Measurements from ENCODE around the gene DNAH17. TPM values are rescaled to one million over a fixed set of nuclear protein-coding genes. Genes with fewer than 3 reads are reported as not detected.

DNAH17 gene
- total RNA-seq, 1 experiment from 2014 or later, result not detected

DNA sequence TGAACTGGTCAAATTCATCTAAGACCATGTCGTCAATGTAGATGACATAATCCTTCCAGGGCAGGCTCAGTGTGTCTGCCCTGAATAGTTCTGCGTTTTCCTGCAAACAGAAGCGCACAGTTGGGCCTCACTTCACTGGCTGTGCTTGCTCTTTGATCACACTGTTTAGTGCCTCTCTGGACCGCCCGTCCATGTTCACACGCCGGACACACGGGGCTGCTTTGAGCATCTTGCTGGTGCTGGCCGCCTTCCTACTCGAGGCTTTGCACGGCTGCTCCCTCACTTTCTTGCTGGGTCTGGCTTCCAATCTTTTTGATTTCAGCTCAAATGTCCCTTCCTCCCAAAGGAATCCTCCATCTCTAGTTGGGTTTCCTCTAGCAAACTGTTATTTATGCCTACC lies 37.4 kb downstream of the DNAH17 start:
- no peaks in the 10 kb centered on the region for H3K36me3 ChIP-seq
- DNase-seq (ENCODE audit: low read depth in 1 of 2, low spot score in 2 of 2), result no peak
- no peak overlapping the region for H3K4me3 ChIP-seq
- no peaks in the 10 kb centered on the region for H3K4me1 ChIP-seq (replicated peaks)
- no peaks in the 10 kb centered on the region; the same call in 1 of the 2 replicates for H3K9me3 ChIP-seq (replicated peaks)
- no peaks in the 10 kb centered on the region for H3K27me3 ChIP-seq (replicated peaks)
- H3K27ac ChIP-seq, result no peak overlapping the region

DNA sequence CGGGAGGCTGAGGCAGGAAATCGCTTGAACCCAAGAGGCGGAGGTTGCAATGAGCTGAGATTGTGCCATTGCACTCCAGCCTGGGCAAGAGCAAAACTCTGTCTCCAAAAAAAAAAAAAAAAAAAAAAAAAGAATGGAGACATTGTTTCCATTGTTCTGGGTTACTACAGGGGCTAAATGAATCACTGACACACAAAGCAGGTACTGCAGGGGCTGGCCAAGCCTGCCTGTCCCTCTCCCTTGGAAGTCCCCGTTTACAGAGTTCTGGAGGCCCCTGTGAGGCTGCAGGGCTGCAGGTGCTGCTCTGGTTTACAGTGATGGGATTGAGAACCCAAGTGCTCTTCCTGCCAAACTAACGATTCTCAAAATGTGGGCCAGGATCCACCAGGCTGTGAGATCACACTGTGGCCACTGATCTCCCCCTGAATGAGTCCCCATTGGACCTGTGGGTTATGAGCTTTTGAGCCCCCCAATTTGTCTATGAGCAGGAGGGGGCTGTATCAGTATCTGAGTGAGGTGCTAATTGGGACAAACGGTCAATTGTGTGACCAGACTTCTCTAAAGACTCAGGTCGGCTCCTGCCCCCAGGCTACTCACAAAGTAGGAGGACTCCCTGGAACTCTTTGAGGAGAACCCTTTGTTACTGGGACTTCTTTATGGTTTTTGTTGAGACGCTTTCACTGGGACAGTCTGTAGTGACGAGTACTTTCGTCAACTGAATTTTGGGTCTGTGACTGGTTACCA lies 39.0 kb downstream of the DNAH17 start:
- no peak for DNase-seq (ENCODE audit: low read depth in 1 of 2, low spot score in 2 of 2)

DNA sequence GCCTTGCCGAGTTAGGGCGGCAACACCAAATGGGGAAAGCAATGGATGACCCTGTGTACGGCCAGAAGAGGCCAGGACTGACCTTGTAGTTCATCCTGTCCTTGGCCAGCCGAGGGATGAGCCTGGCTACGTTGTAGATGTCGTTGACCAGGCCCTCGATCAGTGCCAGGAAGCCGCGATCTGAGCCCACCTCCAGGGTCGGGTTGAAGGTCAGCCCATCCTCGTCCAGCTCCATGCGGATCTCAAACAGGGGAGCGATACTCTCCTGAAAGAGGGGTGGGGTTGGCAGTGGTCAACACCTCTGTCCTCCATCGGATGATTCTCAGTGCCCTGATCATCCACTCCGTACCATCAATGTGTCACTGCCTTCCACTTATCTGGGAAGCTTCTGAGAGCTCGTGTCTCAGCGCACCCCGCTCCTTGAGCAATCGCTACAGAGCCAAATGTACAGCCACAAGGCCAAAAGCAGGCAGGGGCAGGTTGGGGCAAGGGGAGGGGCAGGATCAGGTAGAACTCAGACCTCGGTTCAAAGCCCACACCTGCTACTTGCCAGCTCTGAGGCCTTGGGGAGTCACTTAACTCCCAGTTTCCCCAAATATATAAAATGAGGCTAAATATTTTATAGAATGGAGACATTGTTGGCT lies 39.9 kb downstream of the DNAH17 start:
- Histone ChIP-seq H3K27ac (no peak overlapping the region), H3K36me3 (no peaks in the 10 kb centered on the region), H3K9me3 (replicated peaks) (no peaks in the 10 kb centered on the region), H3K27me3 (replicated peaks) (no peaks in the 10 kb centered on the region), H3K4me1 (replicated peaks) (peaks cover 6% of the 10 kb centered on the region; the same call in 1 of the 2 replicates), H3K4me3 (no peak overlapping the region)
- DNase-seq (ENCODE audit: low read depth in 1 of 2, low spot score in 2 of 2), result no peak

More for the DNA sequence above, 39.0 kb downstream of the DNAH17 start:
- H3K9me3 ChIP-seq (replicated peaks), result no peaks in the 10 kb centered on the region
- H3K27me3 ChIP-seq (replicated peaks), result no peaks in the 10 kb centered on the region
- H3K4me1 ChIP-seq (replicated peaks), result no peaks in the 10 kb centered on the region
- H3K4me3 ChIP-seq, result no peak overlapping the region
- H3K36me3 ChIP-seq, result no peaks in the 10 kb centered on the region
- no peak overlapping the region for H3K27ac ChIP-seq

DNA sequence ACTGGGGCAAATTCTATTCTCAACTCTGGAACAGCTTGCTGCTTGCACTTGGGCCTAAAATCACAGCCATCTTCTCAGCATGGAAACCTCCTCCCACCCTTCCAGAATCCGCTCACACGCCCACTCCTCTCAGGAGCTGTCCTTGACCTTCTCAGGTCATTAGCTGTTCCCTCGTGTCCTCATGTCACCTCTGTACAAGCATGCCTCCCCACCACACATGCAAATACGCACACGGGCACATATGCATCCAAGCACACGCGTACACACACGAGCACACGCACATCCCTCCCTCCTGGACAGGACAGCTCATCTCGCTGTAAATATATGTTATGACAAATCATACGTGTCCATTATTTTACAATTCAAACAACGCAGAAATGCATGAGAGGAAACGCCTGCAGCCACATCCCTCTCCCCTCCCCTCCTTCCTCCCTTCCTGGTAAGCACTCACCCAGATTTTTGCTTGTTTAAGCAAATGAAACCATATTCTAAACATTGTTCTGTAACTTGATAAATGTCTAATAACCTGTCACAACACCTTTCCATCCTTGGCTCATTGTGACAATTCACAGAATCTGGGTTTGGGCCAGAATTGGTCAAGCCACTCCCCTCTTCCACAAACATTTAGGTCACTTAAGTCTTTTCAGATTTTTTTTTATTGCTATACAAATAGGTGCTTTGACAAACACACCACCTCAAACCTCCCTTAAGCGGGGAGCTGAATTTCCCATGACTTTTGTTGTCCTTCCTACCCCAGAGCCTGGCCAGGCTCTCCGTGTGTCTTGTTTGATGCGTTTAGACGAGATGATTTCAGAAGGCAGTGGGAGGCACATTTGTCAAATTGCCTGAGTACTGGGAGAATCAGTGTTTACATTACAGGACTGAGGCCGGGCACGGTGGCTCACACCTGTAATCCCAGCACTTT lies 41.7 kb downstream of the DNAH17 start:
- DNase-seq (ENCODE audit: low read depth in 1 of 2, low spot score in 2 of 2), result no peak
- H3K36me3 ChIP-seq, result no peaks in the 10 kb centered on the region
- no peak overlapping the region for H3K27ac ChIP-seq
- H3K4me3 ChIP-seq, result no peak overlapping the region
- no peaks in the 10 kb centered on the region for H3K9me3 ChIP-seq (replicated peaks)
- H3K4me1 ChIP-seq (replicated peaks), result peaks cover 6% of the 10 kb centered on the region; the same call in 1 of the 2 replicates
- H3K27me3 ChIP-seq (replicated peaks), result no peaks in the 10 kb centered on the region

DNA sequence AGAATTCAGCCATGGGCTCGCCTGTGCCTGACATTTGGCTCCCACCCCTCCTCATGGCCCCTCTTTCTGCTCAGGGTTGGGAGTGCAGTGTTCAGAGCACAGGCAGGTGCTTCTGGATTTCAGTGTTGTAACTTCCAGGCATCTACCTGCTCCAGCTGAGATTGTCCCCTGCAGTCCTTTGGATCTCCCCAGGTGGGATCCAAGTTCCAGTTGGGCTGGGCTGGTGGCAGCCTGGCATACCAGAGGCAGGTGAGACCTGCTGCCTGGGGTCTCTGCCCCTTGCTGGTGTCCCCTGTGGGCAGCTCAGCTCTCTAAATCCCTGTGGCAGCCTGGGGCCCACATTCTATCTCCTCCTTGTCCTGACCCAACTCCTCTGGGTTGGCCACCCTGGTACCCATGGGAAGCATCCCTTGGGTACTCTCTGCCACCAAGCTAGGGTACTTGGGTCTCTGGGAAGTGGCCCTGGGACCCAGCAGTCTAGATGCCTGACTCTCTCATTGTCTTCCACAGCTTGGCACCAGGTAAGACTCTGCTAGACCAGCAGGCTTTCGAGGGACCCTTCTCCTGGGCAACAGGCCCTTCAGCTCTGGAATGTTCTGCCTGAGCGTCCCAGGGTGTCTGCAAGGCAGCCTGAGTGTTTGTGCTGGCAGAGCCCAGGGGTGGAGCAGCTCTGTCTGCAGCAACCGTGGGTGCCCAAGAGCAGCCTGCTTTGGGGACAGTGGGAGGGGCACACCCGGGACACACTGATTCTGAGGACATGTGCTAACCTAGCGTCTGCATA lies 42.5 kb downstream of the DNAH17 start:
- H3K4me3 ChIP-seq, result no peak overlapping the region
- no peaks in the 10 kb centered on the region for H3K27me3 ChIP-seq (replicated peaks)
- H3K27ac ChIP-seq, result no peak overlapping the region
- H3K36me3 ChIP-seq, result no peaks in the 10 kb centered on the region
- DNase-seq (ENCODE audit: low read depth in 1 of 2, low spot score in 2 of 2), result no peak
- no peaks in the 10 kb centered on the region for H3K9me3 ChIP-seq (replicated peaks)
- H3K4me1 ChIP-seq (replicated peaks), result peaks cover 6% of the 10 kb centered on the region; the same call in 1 of the 2 replicates

DNA sequence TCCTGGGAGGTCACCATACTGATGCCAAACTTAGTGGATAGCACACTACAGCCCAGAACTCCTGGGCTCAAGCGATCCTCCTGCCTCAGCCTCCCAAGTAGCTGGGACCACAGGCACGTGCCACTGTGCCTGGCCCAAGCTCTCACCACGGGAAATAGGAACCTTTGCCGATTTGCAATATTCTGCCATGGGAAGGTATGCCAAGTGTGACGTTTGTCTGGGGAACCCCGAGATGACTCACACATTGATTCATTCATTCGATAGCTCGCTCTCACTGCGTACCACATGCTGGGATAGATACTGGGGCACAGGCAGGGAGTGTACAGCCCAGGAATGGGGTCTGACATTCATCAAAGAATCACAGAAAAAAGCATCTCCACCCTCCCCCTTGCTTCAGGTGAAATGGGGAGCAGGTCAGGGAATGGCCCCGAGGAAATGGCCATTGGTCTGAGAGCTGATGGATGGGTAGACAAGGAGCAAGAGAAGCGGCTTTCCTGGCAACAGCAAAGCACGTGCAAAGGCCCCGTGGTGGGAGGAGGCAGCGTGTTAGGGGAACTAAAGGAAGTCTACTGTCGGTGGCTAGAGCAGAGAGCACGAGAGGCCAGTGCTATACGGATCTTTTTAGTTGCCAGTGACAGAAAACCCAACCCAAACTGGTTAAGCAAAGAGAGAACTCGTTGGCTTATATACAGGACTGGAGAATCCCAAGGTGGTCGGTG lies 44.1 kb downstream of the DNAH17 start:
- Histone ChIP-seq H3K4me1 (replicated peaks) (peaks cover 6% of the 10 kb centered on the region; the same call in 1 of the 2 replicates), H3K27me3 (replicated peaks) (no peaks in the 10 kb centered on the region), H3K9me3 (replicated peaks) (no peaks in the 10 kb centered on the region), H3K36me3 (no peaks in the 10 kb centered on the region), H3K4me3 (no peak overlapping the region), H3K27ac (no peak overlapping the region)
- DNase-seq (ENCODE audit: low read depth in 1 of 2, low spot score in 2 of 2), result peak in 1 of 2 experiments; percentile 35

DNA sequence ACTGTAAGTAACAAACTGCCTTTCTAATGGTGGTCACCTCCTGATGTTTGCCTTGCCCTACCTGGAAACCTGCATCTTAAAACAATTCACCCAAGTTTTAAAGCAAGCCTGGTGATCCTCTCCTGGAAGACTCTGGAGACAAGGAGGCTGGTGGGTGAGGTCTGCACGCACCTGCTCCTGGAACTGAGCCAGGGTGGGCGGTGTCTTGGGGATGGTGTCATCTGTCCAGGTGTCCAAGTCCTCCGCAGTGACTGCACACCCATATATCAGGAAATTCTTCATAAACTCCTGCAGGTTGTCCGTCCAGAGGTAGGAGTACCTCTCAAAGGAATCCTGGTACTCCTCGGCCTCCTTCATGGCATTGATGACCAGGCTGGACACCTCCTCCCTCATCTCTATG lies 44.9 kb downstream of the DNAH17 start:
- Histone ChIP-seq H3K27me3 (replicated peaks) (no peaks in the 10 kb centered on the region), H3K4me3 (no peak overlapping the region), H3K36me3 (no peaks in the 10 kb centered on the region), H3K27ac (no peak overlapping the region), H3K9me3 (replicated peaks) (no peaks in the 10 kb centered on the region), H3K4me1 (replicated peaks) (peaks cover 6% of the 10 kb centered on the region; the same call in 1 of the 2 replicates)
- DNase-seq (ENCODE audit: low read depth in 1 of 2, low spot score in 2 of 2), result no peak

DNA sequence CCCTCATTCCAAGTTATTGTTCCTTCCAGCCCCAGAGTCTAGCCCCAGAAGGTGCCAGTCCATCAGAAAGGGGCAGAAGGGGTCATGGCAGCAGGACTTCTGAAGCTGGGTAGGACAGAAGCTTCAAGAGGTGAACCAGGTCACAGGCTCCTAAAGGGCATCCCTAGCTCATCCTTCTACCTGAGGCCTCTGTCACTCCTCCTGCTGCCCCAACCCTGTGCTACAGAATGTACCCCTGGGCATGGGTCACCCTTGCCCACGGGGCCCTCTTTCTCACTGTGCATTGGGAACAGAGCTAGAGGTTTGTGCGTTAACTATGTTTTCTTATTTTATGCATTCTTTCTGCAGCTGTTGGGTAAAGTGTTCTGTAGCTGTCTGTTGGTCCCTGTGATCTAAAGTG lies 46.5 kb downstream of the DNAH17 start:
- Histone ChIP-seq H3K9me3 (replicated peaks) (no peaks in the 10 kb centered on the region), H3K4me1 (replicated peaks) (peaks cover 6% of the 10 kb centered on the region; the same call in 1 of the 2 replicates), H3K27ac (no peak overlapping the region), H3K27me3 (replicated peaks) (no peaks in the 10 kb centered on the region), H3K36me3 (no peaks in the 10 kb centered on the region), H3K4me3 (no peak overlapping the region)
- no peak for DNase-seq (ENCODE audit: low read depth in 1 of 2, low spot score in 2 of 2)

DNA sequence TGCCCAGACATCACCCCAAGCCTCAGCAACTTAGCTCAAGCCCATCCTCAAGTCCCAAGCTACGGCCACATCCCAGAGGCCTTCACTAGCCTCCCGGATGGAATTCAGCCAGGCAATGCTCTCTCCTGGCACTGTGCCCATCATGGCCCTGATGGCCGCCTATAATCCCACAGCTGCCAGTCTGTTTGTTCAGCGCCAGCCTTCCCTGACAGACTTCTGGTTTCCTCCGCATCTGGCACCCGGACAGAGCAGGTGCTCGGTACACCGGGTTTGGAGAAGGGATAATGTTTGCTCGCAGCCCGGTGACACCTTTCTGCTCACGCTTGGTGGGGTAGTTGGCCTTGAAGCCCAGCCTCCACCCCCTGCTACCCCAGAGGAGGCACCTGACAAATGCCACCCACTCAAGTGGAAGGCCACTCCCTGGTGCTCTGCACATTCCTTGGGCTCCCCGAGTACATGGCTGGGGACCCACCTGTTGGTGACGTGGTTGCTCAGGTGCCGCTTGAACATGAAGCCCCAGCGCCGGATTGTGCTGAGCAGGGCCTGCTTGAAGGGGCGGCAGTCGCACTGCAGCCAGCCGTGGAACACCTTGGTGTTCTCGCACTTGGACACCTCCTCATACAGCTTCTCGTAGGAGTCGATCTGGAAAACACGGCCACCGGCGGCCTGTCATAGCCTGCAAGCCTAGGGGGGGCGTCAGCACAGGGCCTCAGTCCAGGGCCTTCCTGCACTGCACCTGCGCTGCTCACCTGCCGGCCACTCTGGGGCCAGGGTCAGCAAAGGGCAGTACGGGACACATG lies 47.1 kb downstream of the DNAH17 start:
- Histone ChIP-seq H3K4me3 (no peak overlapping the region), H3K9me3 (replicated peaks) (no peaks in the 10 kb centered on the region), H3K27me3 (replicated peaks) (no peaks in the 10 kb centered on the region), H3K4me1 (replicated peaks) (peaks cover 6% of the 10 kb centered on the region; the same call in 1 of the 2 replicates), H3K27ac (no peak overlapping the region), H3K36me3 (no peaks in the 10 kb centered on the region)
- no peak for DNase-seq (ENCODE audit: low read depth in 1 of 2, low spot score in 2 of 2)

DNA sequence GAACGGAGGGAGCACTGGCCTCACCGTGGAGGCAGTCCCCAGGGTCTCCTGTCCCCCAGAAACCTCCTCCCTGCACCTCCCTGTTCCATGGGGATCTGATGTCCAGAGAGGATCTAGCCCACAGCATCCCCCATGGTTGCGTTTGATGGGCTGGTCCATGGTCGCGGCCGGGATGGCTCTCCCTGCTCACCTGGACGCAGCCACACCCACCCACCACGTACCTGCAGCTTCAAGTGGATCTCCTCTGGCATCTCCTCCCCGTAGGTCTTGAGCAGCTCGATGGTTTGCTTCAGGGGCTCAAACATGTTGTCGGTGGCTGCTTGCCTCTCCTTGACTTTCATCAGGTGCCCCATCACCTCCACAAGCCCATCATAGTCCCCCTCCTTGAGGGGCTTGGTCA lies 47.9 kb downstream of the DNAH17 start:
- peaks cover 6% of the 10 kb centered on the region; the same call in 1 of the 2 replicates for H3K4me1 ChIP-seq (replicated peaks)
- H3K27me3 ChIP-seq (replicated peaks), result no peaks in the 10 kb centered on the region
- H3K9me3 ChIP-seq (replicated peaks), result no peaks in the 10 kb centered on the region
- no peak overlapping the region for H3K27ac ChIP-seq
- H3K4me3 ChIP-seq, result no peak overlapping the region
- H3K36me3 ChIP-seq, result no peaks in the 10 kb centered on the region
- no peak for DNase-seq (ENCODE audit: low read depth in 1 of 2, low spot score in 2 of 2)

DNA sequence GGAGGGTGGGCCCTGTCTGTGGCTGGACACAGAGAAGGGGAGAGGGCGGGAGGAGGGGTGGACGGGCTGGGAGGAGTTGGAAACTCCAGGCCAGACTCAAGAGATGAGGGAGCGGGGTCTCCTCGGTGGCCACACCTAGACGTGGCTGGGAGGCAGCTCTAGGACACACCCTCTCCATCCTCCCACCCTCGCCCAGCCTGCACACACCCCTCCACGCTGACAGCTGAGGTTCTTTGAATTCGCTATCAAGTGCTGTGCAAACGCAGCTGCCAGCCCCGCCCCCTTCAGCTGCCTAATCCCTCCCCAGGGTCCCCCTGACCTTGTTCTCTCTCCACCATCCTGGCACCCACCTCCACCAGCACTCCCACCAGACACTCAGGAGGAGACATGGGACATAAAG lies 48.7 kb downstream of the DNAH17 start:
- no peak for DNase-seq (ENCODE audit: low read depth in 1 of 2, low spot score in 2 of 2)
- no peak overlapping the region for H3K27ac ChIP-seq
- H3K27me3 ChIP-seq (replicated peaks), result no peaks in the 10 kb centered on the region
- peaks cover 6% of the 10 kb centered on the region; the same call in 1 of the 2 replicates for H3K4me1 ChIP-seq (replicated peaks)
- no peaks in the 10 kb centered on the region for H3K36me3 ChIP-seq
- no peaks in the 10 kb centered on the region for H3K9me3 ChIP-seq (replicated peaks)
- H3K4me3 ChIP-seq, result no peak overlapping the region

DNA sequence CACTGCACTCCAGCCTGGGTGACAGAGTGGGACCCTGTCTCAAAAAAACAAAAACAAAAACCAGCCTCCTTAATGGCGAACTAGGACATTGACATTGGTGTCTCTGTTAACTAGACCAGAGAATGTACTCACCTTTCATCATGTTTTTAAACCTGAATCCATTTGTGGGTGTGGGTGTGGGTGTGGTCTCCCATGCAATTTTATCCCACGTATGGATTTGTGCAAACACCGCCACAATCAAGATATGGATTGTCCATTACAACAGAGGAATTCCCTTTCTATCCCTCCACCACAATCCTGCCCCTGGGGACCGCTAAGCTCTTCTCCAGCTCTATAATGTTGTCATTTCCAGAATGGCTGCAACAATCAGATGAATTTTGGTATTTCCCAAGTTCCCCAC lies 49.9 kb downstream of the DNAH17 start:
- no peak for DNase-seq (ENCODE audit: low read depth in 1 of 2, low spot score in 2 of 2)
- Histone ChIP-seq H3K27ac (no peak overlapping the region), H3K4me1 (replicated peaks) (no peaks in the 10 kb centered on the region), H3K9me3 (replicated peaks) (no peaks in the 10 kb centered on the region), H3K36me3 (no peaks in the 10 kb centered on the region), H3K4me3 (no peak overlapping the region), H3K27me3 (replicated peaks) (no peaks in the 10 kb centered on the region)
